Thoracic aorta (tissue), 2 donors: ENCODE data around the gene CD247. TPM values are rescaled to one million over a fixed set of nuclear protein-coding genes. Genes with fewer than 3 reads are reported as not detected.

ENCODE experiments used
- ATAC-seq: fragments of 150-250 bp; one replicate; pipeline ENCODE4 v1.8.0; 2017; ENCODE audit warnings: low read depth; ENCODE audit not compliant: insufficient number of reproducible peaks, low FRiP score
- DNase-seq: peaks from one replicate; pipeline ENCODE4 v3.0.0-alpha.2; 2020; ENCODE audit warnings: low spot score
- H3K27ac ChIP-seq, 2 donors: fragments of 200-600 bp; sonication (generic); 1 replicate in 1 of 2; 2 replicates in 1 of 2; pipeline ENCODE4 v1.5.1; 2016; ENCODE audit warnings: mild to moderate bottlenecking in 2 of 2, moderate library complexity in 2 of 2
- H3K27me3 ChIP-seq: fragments of 200-600 bp; sonication (generic); replicated peaks from 2 replicates; pipeline ENCODE4 v1.6.0; 2016; ENCODE audit warnings: mild to moderate bottlenecking; ENCODE audit not compliant: insufficient read depth
- H3K36me3 ChIP-seq: fragments of 200-600 bp; sonication (generic); one replicate; pipeline ENCODE4 v1.5.1; 2016
- H3K4me1 ChIP-seq, 2 donors: fragments of 200-600 bp; sonication (generic); 1 replicate in 1 of 2; 2 replicates in 1 of 2; pipeline versions ENCODE4 v1.5.1 to v1.6.0; 2016; ENCODE audit warnings: low read depth in 2 of 2, mild to moderate bottlenecking in 1 of 2; ENCODE audit not compliant: control insufficient read depth in 1 of 2
- H3K4me3 ChIP-seq: fragments of 200-600 bp; sonication (generic); 2 replicates; pipeline ENCODE4 v1.5.1; 2016; ENCODE audit warnings: mild to moderate bottlenecking
- H3K9me3 ChIP-seq: fragments of 200-600 bp; sonication (generic); 2 replicates; pipeline ENCODE4 v1.5.1; 2016
- total RNA-seq, 2 donors: library from RNA; depleted of rRNA; stranded (reverse); fragments of >200 nt; gene quantifications; one replicate each; pipeline versions ENCODE4 v1.1.0 to v1.2.3, GENCODE V29; 2016
- TF ChIP-seq, protein P1 (sequence below): fragments of 200-600 bp; sonication (generic); IDR thresholded peaks from one replicate; pipeline ENCODE4 v1.5.1; 2019; ENCODE audit warnings: antibody characterized with exemption

The CD247 gene
- total RNA-seq, 2 donors from 2014 or later = 1.6 to 8.5 TPM

DNA sequence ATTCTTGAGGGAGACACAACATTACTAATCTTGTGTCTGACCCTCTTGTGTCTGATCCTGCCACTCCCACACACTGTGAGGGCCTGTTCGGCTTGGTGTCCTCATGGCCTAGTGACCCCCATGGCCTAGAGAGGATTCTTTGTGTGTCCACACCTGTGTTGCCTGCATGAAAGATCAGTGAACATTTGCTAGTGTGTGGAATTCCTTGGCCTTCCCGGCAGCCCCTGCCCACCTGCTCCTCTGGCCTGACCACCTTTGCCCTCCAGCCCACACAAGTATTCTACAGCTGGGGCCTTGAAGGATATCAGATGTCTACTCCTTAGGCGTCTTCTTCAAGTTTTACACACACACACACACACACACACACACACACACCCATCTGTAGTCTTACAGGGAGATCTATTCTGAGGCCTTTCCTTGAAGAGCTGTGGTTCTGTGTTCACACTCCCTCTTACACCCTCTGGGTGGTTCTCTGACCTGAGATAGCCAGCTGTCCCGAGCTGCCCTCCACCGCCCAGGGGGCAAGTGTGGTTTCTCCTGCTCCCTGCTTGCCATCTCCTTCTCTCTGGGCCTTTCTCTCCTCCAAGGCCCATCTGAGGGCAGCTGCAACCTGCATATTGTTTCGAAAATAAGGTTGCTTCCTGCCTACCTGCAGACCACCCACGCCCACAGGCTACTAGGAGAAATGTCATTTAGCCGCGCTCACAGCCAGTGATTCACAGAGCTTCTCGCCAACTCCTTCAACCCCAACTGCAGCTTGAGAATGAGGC is 45.4 kb downstream of the CD247 start:
- no peak for DNase-seq
- H3K4me3 ChIP-seq = no peak overlapping the region
- H3K27ac ChIP-seq = no peak overlapping the region
- H3K4me1 ChIP-seq = no peaks in the 10 kb centered on the region
- H3K27me3 ChIP-seq = no peaks in the 10 kb centered on the region
- H3K36me3 ChIP-seq = no peaks in the 10 kb centered on the region
- ATAC-seq = no peak
- TF ChIP-seq, protein P1, sequence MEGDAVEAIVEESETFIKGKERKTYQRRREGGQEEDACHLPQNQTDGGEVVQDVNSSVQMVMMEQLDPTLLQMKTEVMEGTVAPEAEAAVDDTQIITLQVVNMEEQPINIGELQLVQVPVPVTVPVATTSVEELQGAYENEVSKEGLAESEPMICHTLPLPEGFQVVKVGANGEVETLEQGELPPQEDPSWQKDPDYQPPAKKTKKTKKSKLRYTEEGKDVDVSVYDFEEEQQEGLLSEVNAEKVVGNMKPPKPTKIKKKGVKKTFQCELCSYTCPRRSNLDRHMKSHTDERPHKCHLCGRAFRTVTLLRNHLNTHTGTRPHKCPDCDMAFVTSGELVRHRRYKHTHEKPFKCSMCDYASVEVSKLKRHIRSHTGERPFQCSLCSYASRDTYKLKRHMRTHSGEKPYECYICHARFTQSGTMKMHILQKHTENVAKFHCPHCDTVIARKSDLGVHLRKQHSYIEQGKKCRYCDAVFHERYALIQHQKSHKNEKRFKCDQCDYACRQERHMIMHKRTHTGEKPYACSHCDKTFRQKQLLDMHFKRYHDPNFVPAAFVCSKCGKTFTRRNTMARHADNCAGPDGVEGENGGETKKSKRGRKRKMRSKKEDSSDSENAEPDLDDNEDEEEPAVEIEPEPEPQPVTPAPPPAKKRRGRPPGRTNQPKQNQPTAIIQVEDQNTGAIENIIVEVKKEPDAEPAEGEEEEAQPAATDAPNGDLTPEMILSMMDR = no peak
- no peaks in the 10 kb centered on the region for H3K9me3 ChIP-seq

DNA sequence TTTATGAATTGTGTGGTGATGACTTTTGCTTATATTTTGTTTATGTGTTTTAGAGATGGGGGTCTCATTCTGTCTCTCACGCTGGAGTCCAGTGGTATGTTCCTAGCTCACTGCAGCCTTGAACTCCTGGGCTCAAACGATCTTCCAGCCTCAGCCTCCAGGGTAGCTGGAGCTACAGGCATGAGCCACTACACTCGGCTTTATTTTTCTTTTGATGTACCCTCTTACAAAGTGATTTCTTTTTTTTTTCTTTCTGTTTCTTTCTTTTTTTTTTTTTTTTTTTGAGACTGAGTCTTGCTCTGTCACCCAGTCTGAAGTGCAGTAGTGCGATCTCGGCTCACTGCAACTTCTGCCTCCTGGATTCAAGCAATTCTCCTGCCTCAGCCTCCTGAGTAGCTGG is 46.8 kb downstream of the CD247 start:
- no peaks in the 10 kb centered on the region for H3K27me3 ChIP-seq
- no peaks in the 10 kb centered on the region for H3K9me3 ChIP-seq
- no peaks in the 10 kb centered on the region for H3K36me3 ChIP-seq
- TF ChIP-seq, protein P1 = no peak
- DNase-seq (no peak), ATAC-seq (no peak)
- no peaks in the 10 kb centered on the region for H3K4me1 ChIP-seq
- no peak overlapping the region for H3K27ac ChIP-seq
- H3K4me3 ChIP-seq = no peak overlapping the region

DNA sequence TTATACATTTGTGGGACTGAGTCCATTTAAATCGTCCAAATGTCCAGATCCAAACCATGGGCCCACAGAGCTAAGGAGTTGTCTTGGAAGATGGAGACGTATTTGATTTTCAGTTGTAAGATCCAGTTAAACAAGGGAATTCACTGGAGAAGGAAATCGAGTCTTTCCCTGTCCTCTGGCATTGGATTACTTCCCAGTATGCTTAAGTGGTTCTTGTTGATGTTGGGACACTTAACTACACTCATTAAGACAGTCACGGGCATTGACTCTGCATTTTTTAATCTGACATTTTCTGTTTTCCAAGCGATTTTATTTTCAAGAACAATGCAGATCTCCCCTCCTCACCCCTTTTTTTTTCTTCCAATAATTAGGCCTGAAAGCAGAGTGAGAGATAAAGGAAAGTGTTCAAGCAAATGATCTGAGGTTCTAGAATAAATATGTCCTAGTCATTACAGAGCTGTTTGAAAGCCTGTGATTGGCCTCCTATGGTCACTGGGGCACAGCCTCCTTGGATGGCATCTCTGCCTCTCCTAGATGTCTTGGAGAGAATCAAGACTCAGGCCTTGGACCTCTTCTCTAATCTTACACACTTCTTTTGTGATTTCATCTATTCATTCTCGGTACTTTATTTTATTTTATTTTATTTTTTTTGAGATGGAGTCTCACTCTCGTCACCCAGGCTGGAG is 48.9 kb downstream of the CD247 start:
- Histone ChIP-seq H3K4me3 (no peak overlapping the region), H3K27me3 (no peaks in the 10 kb centered on the region), H3K27ac (no peak overlapping the region), H3K36me3 (no peaks in the 10 kb centered on the region), H3K4me1 (no peaks in the 10 kb centered on the region), H3K9me3 (no peaks in the 10 kb centered on the region)
- TF ChIP-seq, protein P1 = no peak
- DNase-seq (no peak), ATAC-seq (no peak)

DNA sequence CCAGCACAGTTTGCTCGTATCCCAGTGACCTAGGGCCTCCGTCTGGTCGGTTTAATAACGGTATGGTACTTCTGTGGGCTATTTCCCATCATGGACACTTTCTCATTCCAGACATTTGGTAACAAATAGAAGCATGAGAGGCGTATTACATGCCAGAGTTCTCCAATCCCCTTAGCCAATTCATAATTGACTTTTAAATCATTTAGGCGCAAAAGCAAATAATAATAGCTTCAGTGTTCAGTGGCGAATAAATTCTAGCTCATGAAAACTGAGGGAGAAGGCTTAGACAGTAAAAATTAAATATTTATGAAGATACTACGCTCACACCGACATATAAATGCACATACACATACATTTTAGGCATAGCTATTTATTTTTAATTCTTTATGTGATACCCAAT is 50.6 kb downstream of the CD247 start:
- Histone ChIP-seq H3K27me3 (no peaks in the 10 kb centered on the region), H3K4me3 (no peak overlapping the region), H3K4me1 (no peaks in the 10 kb centered on the region), H3K9me3 (no peaks in the 10 kb centered on the region), H3K36me3 (no peaks in the 10 kb centered on the region), H3K27ac (no peak overlapping the region)
- DNase-seq (no peak), ATAC-seq (no peak)
- TF ChIP-seq, protein P1 = no peak

DNA sequence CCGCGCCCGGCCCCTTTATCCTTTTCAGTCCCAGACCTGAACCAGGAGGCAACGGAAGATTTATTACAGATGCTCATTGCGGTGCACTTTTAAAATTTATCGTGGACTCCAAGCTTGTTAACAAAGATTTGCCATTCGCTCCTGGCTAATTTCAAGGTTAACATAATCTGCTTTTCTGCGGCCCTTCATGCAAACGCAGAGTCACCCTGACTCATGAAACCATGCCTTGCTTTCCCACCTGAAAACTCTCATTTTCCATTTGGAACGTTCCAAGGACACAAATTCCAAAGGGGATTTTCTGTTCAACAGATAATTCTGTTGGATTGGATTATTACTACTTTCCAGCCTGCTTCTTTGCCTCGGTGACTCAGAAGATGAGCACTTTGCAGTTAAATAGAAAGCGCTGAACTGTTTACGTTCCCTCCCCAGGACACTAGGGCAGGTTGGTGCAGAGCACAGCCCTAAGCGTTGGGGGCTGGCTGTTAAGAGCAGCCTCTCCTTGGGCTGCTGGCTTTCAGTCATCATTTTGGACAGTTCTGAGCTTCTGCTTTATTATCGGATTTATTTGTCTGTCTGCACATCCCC is 51.1 kb downstream of the CD247 start:
- no peaks in the 10 kb centered on the region for H3K9me3 ChIP-seq
- no peaks in the 10 kb centered on the region for H3K36me3 ChIP-seq
- no peaks in the 10 kb centered on the region for H3K27me3 ChIP-seq
- TF ChIP-seq, protein P1 = no peak
- ATAC-seq (no peak), DNase-seq (no peak)
- H3K4me3 ChIP-seq = no peak overlapping the region
- H3K27ac ChIP-seq = no peak overlapping the region
- H3K4me1 ChIP-seq = no peaks in the 10 kb centered on the region
